Fibroblast of lung (primary cell): ENCODE measurements around the gene KCNH4. TPM values are rescaled to one million over a fixed set of nuclear protein-coding genes. Genes with fewer than 3 reads are reported as not detected.

Source experiments
- DNase-seq, 2 donors: peaks; one replicate each; pipeline versions ENCODE4 v3.0.0 to v3.0.0-alpha.2; 2010; ENCODE audit warnings: low read depth in 2 of 2
- H2AFZ ChIP-seq: 2 replicates; pipeline ENCODE4 v1.5.1; 2012; ENCODE audit warnings: low read length, control low read depth, inconsistent platforms
- H3K27ac ChIP-seq: 2 replicates; pipeline ENCODE4 v1.5.1; 2011; ENCODE audit warnings: low read length, control low read depth; ENCODE audit not compliant: insufficient read depth
- H3K27me3 ChIP-seq: 2 replicates; pipeline ENCODE4 v1.5.1; 2011; ENCODE audit warnings: mild to moderate bottlenecking, low read length; ENCODE audit not compliant: control insufficient read depth, insufficient read depth
- H3K36me3 ChIP-seq: 2 replicates; pipeline ENCODE4 v1.5.1; 2011; ENCODE audit warnings: low read length; ENCODE audit not compliant: control insufficient read depth, insufficient read depth
- H3K4me1 ChIP-seq: 2 replicates; pipeline ENCODE4 v1.5.1; 2011; ENCODE audit warnings: low read length; ENCODE audit not compliant: control insufficient read depth, insufficient read depth; ENCODE audit errors: extremely low read depth
- H3K4me2 ChIP-seq: 2 replicates; pipeline ENCODE4 v1.5.1; 2011; ENCODE audit warnings: low read length, control low read depth; ENCODE audit not compliant: insufficient read depth; ENCODE audit errors: extremely low read depth
- H3K4me3 ChIP-seq, 4 experiments: fragments of 200-600 bp in 1 of 4; sonication (generic) in 1 of 4; replicated peaks in 1 of 4; 2 replicates each; pipeline ENCODE4 v1.5.1; 2011 to 2016; ENCODE audit warnings: low read length in 4 of 4, low read depth in 3 of 4, mild to moderate bottlenecking in 3 of 4, control low read depth in 2 of 4, inconsistent platforms in 1 of 4, mixed read lengths in 1 of 4; ENCODE audit not compliant: insufficient read depth in 1 of 4; ENCODE audit errors: control extremely low read depth in 1 of 4
- H3K79me2 ChIP-seq: 2 replicates; pipeline ENCODE4 v1.5.1; 2012; ENCODE audit warnings: mild to moderate bottlenecking, low read length, inconsistent platforms; ENCODE audit not compliant: control insufficient read depth, insufficient read depth
- H3K9ac ChIP-seq: 2 replicates; pipeline ENCODE4 v1.5.1; 2011; ENCODE audit warnings: mild to moderate bottlenecking, low read length, control low read depth; ENCODE audit not compliant: insufficient read depth
- H3K9me3 ChIP-seq: 2 replicates; pipeline ENCODE4 v1.5.1; 2012; ENCODE audit warnings: low read depth, low read length; ENCODE audit not compliant: control insufficient read depth, insufficient read depth
- H4K20me1 ChIP-seq: 2 replicates; pipeline ENCODE4 v1.5.1; 2011; ENCODE audit warnings: low read length; ENCODE audit not compliant: control insufficient read depth, insufficient read depth; ENCODE audit errors: extremely low read depth
- CTCF ChIP-seq, 2 donors: IDR thresholded peaks in 1 of 2; conservative IDR thresholded peaks in 1 of 2; 1 replicate in 1 of 2; 2 replicates in 1 of 2; pipeline ENCODE4 v1.5.1; 2011 to 2012; ENCODE audit warnings: low read length in 2 of 2, control low read depth in 1 of 2, inconsistent platforms in 1 of 2, low read depth in 1 of 2, mild to moderate bottlenecking in 1 of 2
- EZH2 ChIP-seq: IDR thresholded peaks from 2 replicates; pipeline ENCODE4 v1.5.1; 2012; ENCODE audit warnings: low read length, control low read depth, mild to moderate bottlenecking; ENCODE audit errors: missing control alignments
- polyA plus RNA-seq, 2 donors: library from polyadenylated mRNA; depleted of rRNA in 1 of 2; stranded (reverse) in 1 of 2; unstranded in 1 of 2; fragments of >200 nt; gene quantifications; 2 replicates each; pipeline ENCODE4 v1.2.1, GENCODE V29; 2011 to 2012; ENCODE audit warnings: missing spikeins in 1 of 2
- total RNA-seq: library from RNA; depleted of rRNA; stranded (reverse); fragments of >200 nt; gene quantifications from 2 replicates; pipeline ENCODE4 v1.2.1, GENCODE V29; 2014

KCNH4 gene
- total and polyA plus RNA-seq, 2 donors (not counting 1 experiment from before 2014, with no cell fraction given): 0.03 TPM; not detected in 1

GRCh38 chr17:42125565-42125964 is 55.4 kb downstream of the KCNH4 start:
- H3K4me3 ChIP-seq: no peak overlapping the region
- H3K36me3 ChIP-seq: peaks cover 22% of the 10 kb centered on the region
- no peak overlapping the region for H3K27ac ChIP-seq
- no peak for DNase-seq
- peaks cover 3% of the 10 kb centered on the region for H3K4me1 ChIP-seq
- H3K4me2 ChIP-seq: no peak overlapping the region
- no peaks in the 10 kb centered on the region for H3K27me3 ChIP-seq
- no peaks in the 10 kb centered on the region for H4K20me1 ChIP-seq
- no peak overlapping the region for H3K9ac ChIP-seq
- peaks cover 7% of the 10 kb centered on the region for H3K79me2 ChIP-seq
- H3K9me3 ChIP-seq: no peaks in the 10 kb centered on the region
- TF ChIP-seq CTCF (conservative IDR thresholded peaks at IDR 0.05 in 1 of 2, IDR thresholded peaks at IDR 0.05 in 1 of 2; ENCODE audit: low read depth in 1 of 2, low read length in 2 of 2): no peak
- TF ChIP-seq EZH2: no peak
- no peak overlapping the region for H2AFZ ChIP-seq

- H4K20me1 ChIP-seq: no peaks in the 10 kb centered on the region
- no peak overlapping the region for H3K4me2 ChIP-seq
- peaks cover 14% of the 10 kb centered on the region for H3K36me3 ChIP-seq
- no peak overlapping the region for H3K4me3 ChIP-seq
- TF ChIP-seq EZH2: no peak
- no peak for TF ChIP-seq CTCF (conservative IDR thresholded peaks at IDR 0.05 in 1 of 2, IDR thresholded peaks at IDR 0.05 in 1 of 2; ENCODE audit: low read depth in 1 of 2, low read length in 2 of 2)
- no peak overlapping the region for H2AFZ ChIP-seq
- H3K9me3 ChIP-seq: no peaks in the 10 kb centered on the region
- no peak overlapping the region for H3K27ac ChIP-seq
- no peaks in the 10 kb centered on the region for H3K79me2 ChIP-seq
- no peak for DNase-seq
- H3K27me3 ChIP-seq: no peaks in the 10 kb centered on the region
- H3K9ac ChIP-seq: no peak overlapping the region
- peaks cover 5% of the 10 kb centered on the region for H3K4me1 ChIP-seq
Measured at GRCh38 chr17:42124256-42124655, 56.7 kb downstream of the KCNH4 start.

GRCh38 chr17:42122371-42123303 is 58.3 kb downstream of the KCNH4 start, which contains the start of gene HSPB9:
HSPB9 (plus strand) TSS chr17:42122804; CDS start chr17:42122851, 47 bp downstream.
- Histone ChIP-seq H4K20me1 (no peaks in the 10 kb centered on the region), H3K9me3 (no peaks in the 10 kb centered on the region), H3K27ac (no peak within 1 kb of the TSS), H3K9ac (no peak within 1 kb of the TSS), H3K4me3 (no peak within 1 kb of the TSS), H2AFZ (no peak within 1 kb of the TSS), H3K79me2 (no peaks in the 10 kb centered on the region), H3K27me3 (no peaks in the 10 kb centered on the region), H3K4me2 (no peak within 1 kb of the TSS), H3K4me1 (peaks cover 5% of the 10 kb centered on the region), H3K36me3 (peaks cover 5% of the 10 kb centered on the region)
- DNase-seq: no peak
- TF ChIP-seq EZH2 (no peak), CTCF (conservative IDR thresholded peaks at IDR 0.05 in 1 of 2, IDR thresholded peaks at IDR 0.05 in 1 of 2; ENCODE audit: low read depth in 1 of 2, low read length in 2 of 2) (no peak)
